Glutamatergic neuron (in vitro differentiated cells): ENCODE data around the gene PSMD7. TPM values are rescaled to one million over a fixed set of nuclear protein-coding genes. Genes with fewer than 3 reads are reported as not detected.

ENCODE experiments used
- DNase-seq: peaks from one replicate; pipeline ENCODE4 v3.0.0; 2022
- H3K27ac Mint-ChIP-seq: one replicate; pipeline ENCODE4 v1.8.0; 2020; ENCODE audit warnings: mild to moderate bottlenecking, mixed read lengths, inconsistent platforms; ENCODE audit not compliant: unreplicated experiment
- H3K27me3 Mint-ChIP-seq: one replicate; pipeline ENCODE4 v1.8.0; 2020; ENCODE audit warnings: mild to moderate bottlenecking, moderate library complexity, mixed read lengths, inconsistent platforms; ENCODE audit not compliant: unreplicated experiment
- H3K36me3 Mint-ChIP-seq: one replicate; pipeline ENCODE4 v1.8.0; 2020; ENCODE audit warnings: mild to moderate bottlenecking, mixed read lengths, inconsistent platforms; ENCODE audit not compliant: unreplicated experiment
- H3K4me1 Mint-ChIP-seq: one replicate; pipeline ENCODE4 v1.8.0; 2020; ENCODE audit warnings: mild to moderate bottlenecking, low read depth, mixed read lengths, inconsistent platforms; ENCODE audit not compliant: unreplicated experiment
- H3K4me3 Mint-ChIP-seq: one replicate; pipeline ENCODE4 v1.8.0; 2020; ENCODE audit warnings: mild to moderate bottlenecking, mixed read lengths, inconsistent platforms; ENCODE audit not compliant: unreplicated experiment
- H3K9me3 Mint-ChIP-seq: one replicate; pipeline ENCODE4 v1.8.0; 2020; ENCODE audit warnings: mild to moderate bottlenecking, moderate library complexity, mixed read lengths, inconsistent platforms; ENCODE audit not compliant: unreplicated experiment
- CTCF ChIP-seq: fragments of 200-600 bp; sonication (generic); IDR thresholded peaks from one replicate; pipeline ENCODE4 v1.5.0; 2021; ENCODE audit not compliant: partially characterized antibody, unreplicated experiment
- total RNA-seq: library from RNA; stranded (reverse); fragmentation: NEBNext Ultra II Directional; extraction: Animal tissue kit (Norgen Biotek cat#: 25700); gene quantifications from one replicate; pipeline ENCODE4 v1.2.1, GENCODE V29; 2021; ENCODE audit not compliant: unreplicated experiment

PSMD7 gene
- total RNA-seq, 1 donor from 2014 or later, result 95.0 TPM

GRCh38 chr16:74253161-74253938, 43.3 kb upstream of the PSMD7 start:
- H3K4me1 Mint-ChIP-seq, result no peaks in the 10 kb centered on the region
- H3K4me3 Mint-ChIP-seq, result no peak overlapping the region
- no peak for TF ChIP-seq CTCF
- no peak for DNase-seq
- peaks cover 2% of the 10 kb centered on the region for H3K9me3 Mint-ChIP-seq
- peaks cover 1% of the 10 kb centered on the region for H3K27me3 Mint-ChIP-seq
- H3K27ac Mint-ChIP-seq, result no peak overlapping the region
- H3K36me3 Mint-ChIP-seq, result no peaks in the 10 kb centered on the region

DNA sequence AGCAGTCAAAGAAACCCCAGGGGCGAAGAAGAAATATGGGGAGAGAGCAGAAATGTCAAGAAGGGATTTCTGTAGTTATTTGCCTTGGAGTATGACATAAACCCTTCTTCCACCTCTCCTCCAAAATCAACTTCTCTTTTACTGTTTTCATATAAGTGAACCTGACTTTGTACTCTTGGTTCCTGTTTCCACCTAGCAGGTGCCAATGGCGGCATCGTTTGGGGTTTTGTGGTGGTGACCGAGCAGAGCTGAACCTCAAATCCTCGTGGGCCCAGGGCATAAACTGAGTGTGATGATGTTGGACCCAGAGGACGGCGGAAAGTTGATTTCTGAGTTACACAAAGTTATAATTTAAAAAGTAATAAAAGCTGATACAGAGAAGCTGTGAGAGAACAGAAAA, 39.6 kb upstream of the PSMD7 start:
- Mint-ChIP-seq H3K9me3 (peaks cover 2% of the 10 kb centered on the region), H3K27ac (no peak overlapping the region), H3K36me3 (no peaks in the 10 kb centered on the region), H3K4me1 (no peaks in the 10 kb centered on the region), H3K27me3 (no peaks in the 10 kb centered on the region), H3K4me3 (no peak overlapping the region)
- no peak for DNase-seq
- TF ChIP-seq CTCF, result no peak

DNA sequence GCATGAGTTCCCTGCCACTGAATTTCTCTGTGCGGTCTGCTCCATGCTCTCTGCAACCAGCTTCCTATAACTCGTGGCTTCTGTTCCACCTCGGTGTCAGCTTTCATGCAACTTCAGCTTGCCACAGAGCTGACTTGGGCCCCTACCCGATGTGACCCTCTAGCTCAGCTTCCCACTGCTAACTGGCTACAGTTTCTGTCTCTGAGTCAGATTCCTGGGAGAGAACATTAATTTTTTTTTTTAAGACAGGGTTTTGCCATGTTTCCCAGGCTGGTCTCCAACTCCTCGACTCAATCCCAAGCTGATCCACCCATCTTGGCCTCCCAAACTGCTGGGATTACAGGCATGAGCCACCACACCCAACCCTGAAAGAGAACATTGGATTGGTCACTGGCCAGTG, 35.5 kb upstream of the PSMD7 start:
- Mint-ChIP-seq H3K4me3 (no peak overlapping the region), H3K27ac (no peak overlapping the region), H3K9me3 (peaks cover 2% of the 10 kb centered on the region), H3K27me3 (no peaks in the 10 kb centered on the region), H3K36me3 (no peaks in the 10 kb centered on the region), H3K4me1 (no peaks in the 10 kb centered on the region)
- no peak for TF ChIP-seq CTCF
- DNase-seq, result no peak

GRCh38 chr16:74264811-74265210, 31.8 kb upstream of the PSMD7 start:
- H3K4me1 Mint-ChIP-seq, result no peaks in the 10 kb centered on the region
- no peak for DNase-seq
- no peaks in the 10 kb centered on the region for H3K9me3 Mint-ChIP-seq
- H3K4me3 Mint-ChIP-seq, result no peak overlapping the region
- peaks cover 1% of the 10 kb centered on the region for H3K27me3 Mint-ChIP-seq
- H3K27ac Mint-ChIP-seq, result no peak overlapping the region
- no peaks in the 10 kb centered on the region for H3K36me3 Mint-ChIP-seq
- no peak for TF ChIP-seq CTCF

- no peak overlapping the region for H3K4me3 Mint-ChIP-seq
- H3K36me3 Mint-ChIP-seq, result no peaks in the 10 kb centered on the region
- no peaks in the 10 kb centered on the region for H3K4me1 Mint-ChIP-seq
- no peak overlapping the region for H3K27ac Mint-ChIP-seq
- TF ChIP-seq CTCF, result no peak
- no peak for DNase-seq
- H3K9me3 Mint-ChIP-seq, result no peaks in the 10 kb centered on the region
- H3K27me3 Mint-ChIP-seq, result peaks cover 3% of the 10 kb centered on the region
These were observed 28.2 kb upstream of the PSMD7 start for GRCh38 chr16:74268372-74268782.
